T-helper 22 cell (primary cell): Measurements from ENCODE around the gene FYB2.
"Not testable (repeated sequence)": the region's sequence is repeated elsewhere in the genome, so short reads cannot be mapped to it uniquely, and the experiment has no call there.

ENCODE experiments used
- DNase-seq: peaks from one replicate; pipeline ENCODE4 v3.0.0-alpha.2; 2020; ENCODE audit warnings: low read depth

The FYB2 gene

GRCh38 chr1:56795870-56796269 lies 23.3 kb downstream of the FYB2 start:
- DNase-seq, result no peak

GRCh38 chr1:56790036-56790435 lies 29.2 kb downstream of the FYB2 start:
- DNase-seq, result no peak

GRCh38 chr1:56788588-56788987 lies 30.6 kb downstream of the FYB2 start:
- DNase-seq, result no peak

- DNase-seq, result no peak
Observed at GRCh38 chr1:56788102-56788501, 31.1 kb downstream of the FYB2 start.

- DNase-seq, result no peak
Observed at GRCh38 chr1:56787330-56787729, 31.9 kb downstream of the FYB2 start.

GRCh38 chr1:56782773-56783172 lies 36.4 kb downstream of the FYB2 start:
- DNase-seq, result no peak

- no peak for DNase-seq
Observed at GRCh38 chr1:56780826-56781225, 38.4 kb downstream of the FYB2 start.

GRCh38 chr1:56780128-56780750 lies 39.0 kb downstream of the FYB2 start:
- DNase-seq, result no peak

GRCh38 chr1:56777972-56778371 lies 41.2 kb downstream of the FYB2 start:
- no peak for DNase-seq

GRCh38 chr1:56774732-56775131 lies 44.5 kb downstream of the FYB2 start:
- not testable (repeated sequence) for DNase-seq

- no peak for DNase-seq
Observed at GRCh38 chr1:56774067-56774609, 45.1 kb downstream of the FYB2 start.

GRCh38 chr1:56773341-56774066 lies 45.7 kb downstream of the FYB2 start:
- no peak for DNase-seq

- no peak for DNase-seq
Observed at GRCh38 chr1:56771717-56772116, 47.5 kb downstream of the FYB2 start.

GRCh38 chr1:56758794-56759193 lies 60.4 kb downstream of the FYB2 start:
- no peak for DNase-seq

- no peak for DNase-seq
Observed at GRCh38 chr1:56758135-56758534, 61.1 kb downstream of the FYB2 start.

- no peak for DNase-seq
Observed at GRCh38 chr1:56755911-56756310, 63.3 kb downstream of the FYB2 start.

GRCh38 chr1:56754708-56755479 lies 64.3 kb downstream of the FYB2 start:
- no peak for DNase-seq

- no peak for DNase-seq
Observed at GRCh38 chr1:56745231-56745630, 74.0 kb downstream of the FYB2 start.

GRCh38 chr1:56728964-56729363 lies 90.2 kb downstream of the FYB2 start:
- no peak for DNase-seq

- DNase-seq, result no peak
Observed at GRCh38 chr1:56726706-56727105, 92.5 kb downstream of the FYB2 start.

GRCh38 chr1:56719171-56719570 lies 100.0 kb downstream of the FYB2 start:
- DNase-seq, result no peak

GRCh38 chr1:56715156-56715555 lies 104.0 kb downstream of the FYB2 start:
- no peak for DNase-seq

GRCh38 chr1:56713112-56713511 lies 106.1 kb downstream of the FYB2 start:
- DNase-seq, result no peak
